Smooth muscle cell (in vitro differentiated cells): ENCODE data around the gene DPYSL4. TPM values are rescaled to one million over a fixed set of nuclear protein-coding genes. Genes with fewer than 3 reads are reported as not detected.

Experiments
- DNase-seq: peaks from one replicate; lab custom pipeline; 2025; ENCODE audit not compliant: unreplicated experiment; lab: John Stamatoyannopoulos, UW
- H2AFZ ChIP-seq: fragments of 200-600 bp; sonication (generic); 2 replicates; pipeline ENCODE4 v1.6.0; 2016; ENCODE audit warnings: antibody characterized with exemption, low read depth, mild to moderate bottlenecking
- H3F3A ChIP-seq: fragments of 200-600 bp; sonication (generic); 2 replicates; pipeline ENCODE4 v1.6.0; 2017; ENCODE audit warnings: antibody characterized with exemption, low read depth
- H3K27ac ChIP-seq: fragments of 200-600 bp; sonication (generic); 2 replicates; pipeline ENCODE4 v1.5.1; 2016; ENCODE audit warnings: low read depth, mild to moderate bottlenecking
- H3K27me3 ChIP-seq: fragments of 200-600 bp; sonication (generic); 2 replicates; pipeline ENCODE4 v1.6.1; 2016; ENCODE audit warnings: low read depth, mild to moderate bottlenecking
- H3K36me3 ChIP-seq: fragments of 200-600 bp; sonication (generic); 2 replicates; pipeline ENCODE4 v1.5.1; 2016; ENCODE audit warnings: low read depth
- H3K4me1 ChIP-seq: fragments of 200-600 bp; sonication (generic); 2 replicates; pipeline ENCODE4 v1.5.1; 2016; ENCODE audit warnings: low read depth
- H3K4me2 ChIP-seq: fragments of 200-600 bp; sonication (generic); 2 replicates; pipeline ENCODE4 v1.6.0; 2016; ENCODE audit warnings: mild to moderate bottlenecking
- H3K4me3 ChIP-seq: fragments of 200-600 bp; sonication (generic); 2 replicates; pipeline ENCODE4 v1.5.1; 2016; ENCODE audit warnings: mild to moderate bottlenecking
- H3K79me2 ChIP-seq: fragments of 200-600 bp; sonication (generic); 2 replicates; pipeline ENCODE4 v1.6.0; 2016; ENCODE audit warnings: low read depth, mild to moderate bottlenecking
- H3K9ac ChIP-seq: fragments of 200-600 bp; sonication (generic); 2 replicates; pipeline ENCODE4 v1.6.0; 2016; ENCODE audit warnings: low read depth
- H3K9me3 ChIP-seq: fragments of 200-600 bp; sonication (generic); replicated peaks from 2 replicates; pipeline ENCODE4 v1.5.1; 2016; ENCODE audit warnings: low read depth
- H4K20me1 ChIP-seq: fragments of 200-600 bp; sonication (generic); 2 replicates; pipeline ENCODE4 v1.6.0; 2016; ENCODE audit warnings: low read depth
- WGBS: methylation state at CpG from one replicate; pipeline ENCODE4 v1.1.7; 2016; ENCODE audit warnings: low lambda C conversion rate; 5-methylcytosine and 5-hydroxymethylcytosine counted together
- polyA plus RNA-seq: library from polyadenylated mRNA; unstranded; fragments of >200 nt; fragmentation: Nextera tagmentation; extraction: Ambion mirVana; gene quantifications from 2 replicates; pipeline ENCODE4 v1.2.1, GENCODE V29; 2016
- total RNA-seq: library from RNA; depleted of rRNA; stranded (reverse); fragments of >200 nt; gene quantifications from 2 replicates; pipeline ENCODE4 v1.2.3, GENCODE V29; 2014
- TF ChIP-seq, protein P1 (sequence below): fragments of 200-600 bp; sonication (generic); IDR thresholded peaks from 2 replicates; pipeline ENCODE4 v1.5.1; 2017; ENCODE audit warnings: borderline replicate concordance, mild to moderate bottlenecking, antibody characterized with exemption; ENCODE audit not compliant: insufficient read depth, poor library complexity, severe bottlenecking

The DPYSL4 gene
- total and polyA plus RNA-seq, 2 experiments from 2014 or later: 6.0 to 7.4 TPM

DNA sequence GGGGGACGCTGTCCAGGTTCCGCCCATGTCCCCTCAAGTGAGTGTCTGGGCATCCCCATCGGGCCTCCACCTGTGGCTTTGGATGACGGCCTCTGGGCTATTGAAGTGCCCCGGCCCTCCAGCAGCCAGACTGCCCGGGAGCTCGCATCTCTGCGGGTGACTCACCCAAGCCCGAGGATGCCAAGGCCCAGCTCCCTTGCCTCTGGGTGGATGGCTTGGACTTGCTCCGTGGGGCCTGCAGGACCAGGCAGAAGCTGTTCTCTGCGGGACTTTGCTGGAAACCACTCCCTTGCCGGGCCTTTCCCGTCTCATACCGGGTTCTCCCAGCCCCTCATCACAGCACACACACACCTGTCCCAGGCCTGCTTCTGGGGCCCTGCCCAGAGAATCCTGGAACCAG is 22.4 kb downstream of the DPYSL4 start:
- H3K9me3 ChIP-seq: no peaks in the 10 kb centered on the region
- H2AFZ ChIP-seq: no peak overlapping the region
- H3K79me2 ChIP-seq: no peaks in the 10 kb centered on the region
- no peaks in the 10 kb centered on the region for H3F3A ChIP-seq
- H3K27ac ChIP-seq: no peak overlapping the region
- 95% methylated on average over 10 of the region's 14 CpGs for WGBS
- no peak overlapping the region for H3K4me2 ChIP-seq
- no peak overlapping the region for H3K4me3 ChIP-seq
- H4K20me1 ChIP-seq: no peaks in the 10 kb centered on the region
- no peak overlapping the region for H3K9ac ChIP-seq
- H3K4me1 ChIP-seq: no peaks in the 10 kb centered on the region
- H3K27me3 ChIP-seq: no peaks in the 10 kb centered on the region
- TF ChIP-seq, protein P1, sequence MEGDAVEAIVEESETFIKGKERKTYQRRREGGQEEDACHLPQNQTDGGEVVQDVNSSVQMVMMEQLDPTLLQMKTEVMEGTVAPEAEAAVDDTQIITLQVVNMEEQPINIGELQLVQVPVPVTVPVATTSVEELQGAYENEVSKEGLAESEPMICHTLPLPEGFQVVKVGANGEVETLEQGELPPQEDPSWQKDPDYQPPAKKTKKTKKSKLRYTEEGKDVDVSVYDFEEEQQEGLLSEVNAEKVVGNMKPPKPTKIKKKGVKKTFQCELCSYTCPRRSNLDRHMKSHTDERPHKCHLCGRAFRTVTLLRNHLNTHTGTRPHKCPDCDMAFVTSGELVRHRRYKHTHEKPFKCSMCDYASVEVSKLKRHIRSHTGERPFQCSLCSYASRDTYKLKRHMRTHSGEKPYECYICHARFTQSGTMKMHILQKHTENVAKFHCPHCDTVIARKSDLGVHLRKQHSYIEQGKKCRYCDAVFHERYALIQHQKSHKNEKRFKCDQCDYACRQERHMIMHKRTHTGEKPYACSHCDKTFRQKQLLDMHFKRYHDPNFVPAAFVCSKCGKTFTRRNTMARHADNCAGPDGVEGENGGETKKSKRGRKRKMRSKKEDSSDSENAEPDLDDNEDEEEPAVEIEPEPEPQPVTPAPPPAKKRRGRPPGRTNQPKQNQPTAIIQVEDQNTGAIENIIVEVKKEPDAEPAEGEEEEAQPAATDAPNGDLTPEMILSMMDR: no peak
- no peaks in the 10 kb centered on the region for H3K36me3 ChIP-seq
- DNase-seq: no peak

GRCh38 chr10:132209978-132210530 is 23.3 kb downstream of the DPYSL4 start:
- H2AFZ ChIP-seq: no peak overlapping the region
- H3K4me1 ChIP-seq: no peaks in the 10 kb centered on the region
- H3K27ac ChIP-seq: no peak overlapping the region
- no peaks in the 10 kb centered on the region for H3K9me3 ChIP-seq
- no peaks in the 10 kb centered on the region for H4K20me1 ChIP-seq
- TF ChIP-seq, protein P1: no peak
- no peaks in the 10 kb centered on the region for H3F3A ChIP-seq
- DNase-seq: no peak
- no peaks in the 10 kb centered on the region for H3K27me3 ChIP-seq
- H3K4me3 ChIP-seq: no peak overlapping the region
- H3K9ac ChIP-seq: no peak overlapping the region
- no peak overlapping the region for H3K4me2 ChIP-seq
- 95% methylated on average over 23 of the region's 23 CpGs for WGBS
- no peaks in the 10 kb centered on the region for H3K36me3 ChIP-seq
- no peaks in the 10 kb centered on the region for H3K79me2 ChIP-seq

DNA sequence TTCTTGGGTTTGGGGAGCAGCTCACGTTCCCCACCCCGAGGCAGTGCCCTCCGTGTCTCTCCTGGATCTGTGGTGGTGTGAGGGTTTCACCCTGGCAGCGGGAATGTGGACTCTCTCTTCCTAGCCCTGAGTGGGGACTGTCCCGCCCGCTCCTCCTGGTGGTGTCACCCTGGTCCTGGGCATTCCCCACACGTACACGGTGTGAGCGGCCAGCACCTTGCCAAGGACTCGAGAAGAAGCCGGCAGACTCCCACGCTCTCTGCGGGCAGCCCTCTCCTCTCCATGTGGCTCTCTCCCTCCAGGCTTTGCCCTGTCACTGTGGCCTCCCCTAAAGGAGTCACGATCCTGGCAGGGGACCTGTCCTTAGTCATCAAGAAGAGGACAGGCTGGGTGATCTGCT is 24.0 kb downstream of the DPYSL4 start:
- TF ChIP-seq, protein P1: no peak
- Histone ChIP-seq H3K4me1 (no peaks in the 10 kb centered on the region), H3K9ac (no peak overlapping the region), H3K27me3 (no peaks in the 10 kb centered on the region), H3K9me3 (no peaks in the 10 kb centered on the region), H3K27ac (no peak overlapping the region), H3K36me3 (no peaks in the 10 kb centered on the region), H3K4me2 (no peak overlapping the region), H3F3A (no peaks in the 10 kb centered on the region), H3K4me3 (no peak overlapping the region), H2AFZ (no peak overlapping the region), H4K20me1 (no peaks in the 10 kb centered on the region), H3K79me2 (no peaks in the 10 kb centered on the region)
- DNase-seq: no peak
- 95% methylated on average over 14 of the region's 14 CpGs for WGBS

GRCh38 chr10:132211246-132211645 is 24.5 kb downstream of the DPYSL4 start:
- H3K79me2 ChIP-seq: no peaks in the 10 kb centered on the region
- WGBS: 91% methylated on average over 14 of the region's 14 CpGs
- H3K4me1 ChIP-seq: no peaks in the 10 kb centered on the region
- no peaks in the 10 kb centered on the region for H3K27me3 ChIP-seq
- no peaks in the 10 kb centered on the region for H3K9me3 ChIP-seq
- no peaks in the 10 kb centered on the region for H4K20me1 ChIP-seq
- H3K4me2 ChIP-seq: no peak overlapping the region
- TF ChIP-seq, protein P1: no peak
- no peaks in the 10 kb centered on the region for H3F3A ChIP-seq
- no peak overlapping the region for H2AFZ ChIP-seq
- H3K36me3 ChIP-seq: no peaks in the 10 kb centered on the region
- H3K9ac ChIP-seq: no peak overlapping the region
- DNase-seq: no peak
- no peak overlapping the region for H3K27ac ChIP-seq
- no peak overlapping the region for H3K4me3 ChIP-seq
